Testis (tissue), 2 donors: Measurements from ENCODE around the gene STAC2.

Source experiments
- POLR2A ChIP-seq: fragments of 450-650 bp; IDR thresholded peaks from one replicate; pipeline ENCODE4 v1.6.1; 2017; ENCODE audit warnings: antibody characterized with exemption, mild to moderate bottlenecking, moderate library complexity
- TF ChIP-seq, protein P1 (sequence below), 3 experiments: fragments of 450-650 bp in 2 of 3; fragments of 200-600 bp in 1 of 3; sonication (generic) in 1 of 3; IDR thresholded peaks; one replicate each; pipeline ENCODE4 v1.5.1; 2016 to 2019; ENCODE audit warnings: antibody characterized with exemption in 3 of 3, mild to moderate bottlenecking in 2 of 3, moderate library complexity in 1 of 3

DNA sequence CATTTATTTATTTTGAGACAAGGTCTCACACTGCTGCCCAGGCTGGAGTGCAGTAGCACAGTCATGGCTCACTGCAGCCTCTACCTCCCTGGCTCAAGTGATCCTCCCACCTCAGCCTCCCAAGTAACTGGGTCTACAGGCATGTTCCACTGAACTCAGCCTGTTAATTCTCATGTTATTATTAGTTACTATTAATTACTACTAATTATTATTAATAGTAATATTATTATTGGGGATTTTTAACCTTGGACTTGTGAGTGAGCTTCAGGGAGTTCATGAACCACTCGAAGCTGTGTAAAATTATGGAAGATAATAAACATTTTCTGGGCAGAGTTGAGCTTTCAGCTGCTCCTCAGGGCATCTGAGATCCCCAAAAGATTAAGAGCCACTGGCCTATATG lies 4.6 kb upstream of the STAC2 start:
- TF ChIP-seq, protein P1, sequence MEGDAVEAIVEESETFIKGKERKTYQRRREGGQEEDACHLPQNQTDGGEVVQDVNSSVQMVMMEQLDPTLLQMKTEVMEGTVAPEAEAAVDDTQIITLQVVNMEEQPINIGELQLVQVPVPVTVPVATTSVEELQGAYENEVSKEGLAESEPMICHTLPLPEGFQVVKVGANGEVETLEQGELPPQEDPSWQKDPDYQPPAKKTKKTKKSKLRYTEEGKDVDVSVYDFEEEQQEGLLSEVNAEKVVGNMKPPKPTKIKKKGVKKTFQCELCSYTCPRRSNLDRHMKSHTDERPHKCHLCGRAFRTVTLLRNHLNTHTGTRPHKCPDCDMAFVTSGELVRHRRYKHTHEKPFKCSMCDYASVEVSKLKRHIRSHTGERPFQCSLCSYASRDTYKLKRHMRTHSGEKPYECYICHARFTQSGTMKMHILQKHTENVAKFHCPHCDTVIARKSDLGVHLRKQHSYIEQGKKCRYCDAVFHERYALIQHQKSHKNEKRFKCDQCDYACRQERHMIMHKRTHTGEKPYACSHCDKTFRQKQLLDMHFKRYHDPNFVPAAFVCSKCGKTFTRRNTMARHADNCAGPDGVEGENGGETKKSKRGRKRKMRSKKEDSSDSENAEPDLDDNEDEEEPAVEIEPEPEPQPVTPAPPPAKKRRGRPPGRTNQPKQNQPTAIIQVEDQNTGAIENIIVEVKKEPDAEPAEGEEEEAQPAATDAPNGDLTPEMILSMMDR (IDR thresholded peaks at IDR 0.05), result no peak
- TF ChIP-seq POLR2A, result no peak
